NCI-H526 (cell line): ENCODE results near the gene XAF1.
"Not testable (repeated sequence)": the region's sequence is repeated elsewhere in the genome, so short reads cannot be mapped to it uniquely, and the experiment has no call there.

Source experiments
- DNase-seq, 2 experiments: peaks; one replicate each; lab custom pipeline; 2025; lab: John Stamatoyannopoulos, UW

The XAF1 gene

GRCh38 chr17:6753546-6753945 lies 2.3 kb upstream of the XAF1 start:
- no peak for DNase-seq

GRCh38 chr17:6755281-6755680 lies 565 bp upstream of the XAF1 start:
- no peak for DNase-seq

GRCh38 chr17:6756425-6757031 lies 682 bp downstream of the XAF1 start:
- DNase-seq: no peak

- no peak for DNase-seq
These were observed 1.9 kb downstream of the XAF1 start for GRCh38 chr17:6757747-6758146.

GRCh38 chr17:6761779-6762178 lies 5.9 kb downstream of the XAF1 start:
- DNase-seq: no peak

- DNase-seq: no peak
These were observed 12.6 kb downstream of the XAF1 start for GRCh38 chr17:6768447-6768846.

- no peak for DNase-seq
These were observed 16.2 kb downstream of the XAF1 start for GRCh38 chr17:6772016-6772415.

- DNase-seq: not testable (repeated sequence)
These were observed 19.1 kb downstream of the XAF1 start for GRCh38 chr17:6774906-6775305.

- no peak for DNase-seq
These were observed 20.1 kb downstream of the XAF1 start, which contains the start of gene FBXO39 for GRCh38 chr17:6775871-6776405. FBXO39 (plus strand) TSS chr17:6776215; CDS start chr17:6779869, 3,654 bp downstream.

GRCh38 chr17:6779411-6779810 lies 23.6 kb downstream of the XAF1 start:
- no peak for DNase-seq

- no peak for DNase-seq
These were observed 24.2 kb downstream of the XAF1 start for GRCh38 chr17:6780001-6780400.

- no peak for DNase-seq
These were observed 25.0 kb downstream of the XAF1 start for GRCh38 chr17:6780886-6781285.

GRCh38 chr17:6782244-6782643 lies 26.4 kb downstream of the XAF1 start:
- DNase-seq: no peak

- DNase-seq: no peak
These were observed 30.8 kb downstream of the XAF1 start for GRCh38 chr17:6786618-6787017.

- no peak for DNase-seq
These were observed 31.3 kb downstream of the XAF1 start for GRCh38 chr17:6787081-6787693.

GRCh38 chr17:6789146-6789545 lies 33.3 kb downstream of the XAF1 start:
- DNase-seq: no peak

- DNase-seq: no peak
These were observed 38.1 kb downstream of the XAF1 start for GRCh38 chr17:6793748-6794493.

- DNase-seq: no peak
These were observed 40.4 kb downstream of the XAF1 start for GRCh38 chr17:6796017-6796886.

GRCh38 chr17:6796887-6797490 lies 41.1 kb downstream of the XAF1 start:
- DNase-seq: no peak

- no peak for DNase-seq
These were observed 42.0 kb downstream of the XAF1 start for GRCh38 chr17:6797718-6798351.

- no peak for DNase-seq
These were observed 43.9 kb downstream of the XAF1 start for GRCh38 chr17:6799738-6800137.
